D721Med (cell line): Measurements from ENCODE around the gene APOLD1.

Source experiments
- DNase-seq: peaks from one replicate; pipeline ENCODE4 v3.0.0; 2011; ENCODE audit warnings: low spot score; ENCODE audit not compliant: insufficient read length
- FAIRE-seq: peaks from 2 replicates; lab custom pipeline; 2011; peaks lifted over from hg19 to GRCh38; lab: Jason Lieb, UNC
- TF ChIP-seq, protein P1 (sequence below): IDR thresholded peaks from 2 replicates; pipeline ENCODE4 v1.5.1; 2012; ENCODE audit warnings: mild to moderate bottlenecking, control low read depth; ENCODE audit not compliant: insufficient read depth; ENCODE audit errors: missing control alignments

APOLD1 gene

DNA sequence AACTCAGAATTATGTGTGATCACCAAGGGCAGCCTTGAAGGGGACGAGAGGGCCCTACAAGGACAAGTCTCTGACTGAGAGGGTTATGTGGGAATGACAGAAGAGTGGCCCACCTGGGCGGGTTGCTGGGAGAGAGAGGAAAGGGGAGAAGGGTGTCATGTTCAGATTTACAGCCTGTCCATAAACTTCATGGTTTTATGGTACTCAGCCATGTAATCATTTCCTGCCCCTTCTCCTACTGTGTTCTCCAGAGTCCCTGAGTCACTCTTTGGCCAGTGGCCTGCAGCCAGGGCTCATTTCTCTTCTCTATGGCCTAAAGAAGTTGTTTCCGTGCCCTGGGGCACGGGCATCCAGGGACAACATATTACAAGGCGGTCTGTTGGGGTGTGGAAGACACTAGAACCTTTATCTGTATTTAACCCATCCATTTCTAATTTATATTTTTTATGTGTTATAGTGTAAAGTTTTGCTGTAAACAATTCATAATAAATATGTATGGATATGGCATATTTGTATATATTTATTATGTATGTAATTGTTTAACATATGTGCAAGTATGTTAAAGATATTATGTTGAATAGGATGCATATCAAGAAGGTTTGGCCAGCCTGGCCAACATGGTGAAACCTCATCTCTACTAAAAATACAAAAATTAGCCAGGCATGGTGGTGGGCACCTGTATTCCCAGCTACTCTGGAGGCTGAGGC is 54.6 kb downstream of the APOLD1 start:
- DNase-seq (no peak), FAIRE-seq (no peak)
- TF ChIP-seq, protein P1, sequence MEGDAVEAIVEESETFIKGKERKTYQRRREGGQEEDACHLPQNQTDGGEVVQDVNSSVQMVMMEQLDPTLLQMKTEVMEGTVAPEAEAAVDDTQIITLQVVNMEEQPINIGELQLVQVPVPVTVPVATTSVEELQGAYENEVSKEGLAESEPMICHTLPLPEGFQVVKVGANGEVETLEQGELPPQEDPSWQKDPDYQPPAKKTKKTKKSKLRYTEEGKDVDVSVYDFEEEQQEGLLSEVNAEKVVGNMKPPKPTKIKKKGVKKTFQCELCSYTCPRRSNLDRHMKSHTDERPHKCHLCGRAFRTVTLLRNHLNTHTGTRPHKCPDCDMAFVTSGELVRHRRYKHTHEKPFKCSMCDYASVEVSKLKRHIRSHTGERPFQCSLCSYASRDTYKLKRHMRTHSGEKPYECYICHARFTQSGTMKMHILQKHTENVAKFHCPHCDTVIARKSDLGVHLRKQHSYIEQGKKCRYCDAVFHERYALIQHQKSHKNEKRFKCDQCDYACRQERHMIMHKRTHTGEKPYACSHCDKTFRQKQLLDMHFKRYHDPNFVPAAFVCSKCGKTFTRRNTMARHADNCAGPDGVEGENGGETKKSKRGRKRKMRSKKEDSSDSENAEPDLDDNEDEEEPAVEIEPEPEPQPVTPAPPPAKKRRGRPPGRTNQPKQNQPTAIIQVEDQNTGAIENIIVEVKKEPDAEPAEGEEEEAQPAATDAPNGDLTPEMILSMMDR = no peak

DNA sequence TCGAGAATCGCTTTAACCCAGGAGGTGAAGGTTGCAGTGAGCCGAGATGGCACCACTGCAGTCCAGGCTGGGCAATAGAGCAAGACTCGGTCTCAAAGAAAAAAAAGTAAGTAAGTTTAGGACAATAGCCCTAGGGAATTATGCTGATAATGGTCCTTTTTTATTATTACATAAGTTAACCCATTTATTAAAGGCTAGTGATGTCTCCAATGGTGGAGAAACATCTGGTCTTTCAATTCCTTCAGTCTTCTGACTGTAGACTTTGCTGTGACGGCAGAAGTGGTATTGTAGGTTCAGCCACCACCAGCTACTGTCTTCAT is 55.1 kb downstream of the APOLD1 start:
- FAIRE-seq = no peak

More for the DNA sequence above, 55.1 kb downstream of the APOLD1 start:
- TF ChIP-seq, protein P1 = no peak
- no peak for DNase-seq
